Thyroid gland (tissue), 4 donors: ENCODE measurements around the gene TMEM255B.

Source experiments
- POLR2A ChIP-seq, 2 donors: fragments of 450-650 bp; IDR thresholded peaks; one replicate each; pipeline ENCODE4 v1.6.1; 2017; ENCODE audit warnings: antibody characterized with exemption in 2 of 2, mild to moderate bottlenecking in 2 of 2, moderate library complexity in 1 of 2
- TF ChIP-seq, protein P1 (sequence below), 6 experiments: fragments of 200-600 bp in 3 of 6; fragments of 450-650 bp in 3 of 6; sonication (generic) in 3 of 6; IDR thresholded peaks; one replicate each; pipeline ENCODE4 v1.5.1; 2016 to 2019; ENCODE audit warnings: antibody characterized with exemption in 6 of 6, mild to moderate bottlenecking in 2 of 6, inconsistent platforms in 1 of 6, moderate library complexity in 1 of 6

GRCh38 chr13:113740286-113740556 is 18.8 kb upstream of the TMEM255B start:
- TF ChIP-seq, protein P1, sequence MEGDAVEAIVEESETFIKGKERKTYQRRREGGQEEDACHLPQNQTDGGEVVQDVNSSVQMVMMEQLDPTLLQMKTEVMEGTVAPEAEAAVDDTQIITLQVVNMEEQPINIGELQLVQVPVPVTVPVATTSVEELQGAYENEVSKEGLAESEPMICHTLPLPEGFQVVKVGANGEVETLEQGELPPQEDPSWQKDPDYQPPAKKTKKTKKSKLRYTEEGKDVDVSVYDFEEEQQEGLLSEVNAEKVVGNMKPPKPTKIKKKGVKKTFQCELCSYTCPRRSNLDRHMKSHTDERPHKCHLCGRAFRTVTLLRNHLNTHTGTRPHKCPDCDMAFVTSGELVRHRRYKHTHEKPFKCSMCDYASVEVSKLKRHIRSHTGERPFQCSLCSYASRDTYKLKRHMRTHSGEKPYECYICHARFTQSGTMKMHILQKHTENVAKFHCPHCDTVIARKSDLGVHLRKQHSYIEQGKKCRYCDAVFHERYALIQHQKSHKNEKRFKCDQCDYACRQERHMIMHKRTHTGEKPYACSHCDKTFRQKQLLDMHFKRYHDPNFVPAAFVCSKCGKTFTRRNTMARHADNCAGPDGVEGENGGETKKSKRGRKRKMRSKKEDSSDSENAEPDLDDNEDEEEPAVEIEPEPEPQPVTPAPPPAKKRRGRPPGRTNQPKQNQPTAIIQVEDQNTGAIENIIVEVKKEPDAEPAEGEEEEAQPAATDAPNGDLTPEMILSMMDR (IDR thresholded peaks at IDR 0.05) = no peak
- no peak for TF ChIP-seq POLR2A (IDR thresholded peaks at IDR 0.05)
